ENCODE results near the gene OR8K3. TPM values are rescaled to one million over a fixed set of nuclear protein-coding genes. Genes with fewer than 3 reads are reported as not detected.

OR8K3 gene
- polyA plus RNA-seq, 1 donor (not counting 4 experiments of a cell fraction or from before 2014, with no cell fraction given) = not detected

DNA sequence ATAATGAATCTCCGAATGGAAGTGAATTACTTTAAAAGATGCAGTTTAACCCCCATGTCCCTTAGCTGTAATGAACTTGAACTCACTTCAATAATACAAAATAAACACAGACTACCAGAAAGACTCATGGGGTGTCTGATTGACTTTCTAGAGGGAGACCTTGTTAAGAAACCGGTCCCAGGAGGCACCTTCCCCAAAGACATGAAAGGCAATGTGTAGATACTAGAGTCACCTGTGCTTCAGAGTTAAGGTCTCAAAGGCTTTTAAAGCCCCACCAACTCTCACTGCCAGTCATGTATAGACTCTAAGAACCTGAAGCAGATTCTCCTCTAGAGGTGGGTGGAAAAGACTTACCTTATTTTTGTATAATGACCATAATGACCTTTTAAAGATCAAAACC is 39.0 kb downstream of the OR8K3 start, which contains the start of gene OR8J1:
Gene OR8J1, plus strand, starts transcription at position 301 of the 400 bp plus-strand sequence. CDS start 5,956 bp downstream, outside the sequence.
- H2AFZ ChIP-seq (ENCODE audit: control insufficient read depth, low read length) = no peak within 1 kb of the TSS
- H3K79me2 ChIP-seq (ENCODE audit: control insufficient read depth, insufficient read depth, low read length) = no peaks in the 10 kb centered on the region
- dilution Hi-C loops (cut with MboI; ENCODE audit: extremely low pct_ligation_motif_present, low sequenced_read_pairs) = no loop called here
- H3K27me3 ChIP-seq (ENCODE audit: control insufficient read depth, extremely low read depth, insufficient read depth, low read length) = no peaks in the 10 kb centered on the region
- H3K9me3 ChIP-seq (ENCODE audit: control insufficient read depth, low read depth, low read length) = no peaks in the 10 kb centered on the region
- no peaks in the 10 kb centered on the region for H3K9me1 ChIP-seq (ENCODE audit: control insufficient read depth, extremely low read depth, insufficient read depth, low read length)
- no peaks in the 10 kb centered on the region for H3K4me1 ChIP-seq (ENCODE audit: control insufficient read depth, extremely low read depth, insufficient read depth, low read length)
- no peaks in the 10 kb centered on the region for H3K36me3 ChIP-seq (ENCODE audit: control insufficient read depth in 2 of 2, extremely low read depth in 1 of 2, insufficient read depth in 2 of 2, low read length in 2 of 2)
- FAIRE-seq (no peak), DNase-seq (ENCODE audit: low read depth, low spot score) (no peak)
- no peak for TF ChIP-seq EZH2 (IDR thresholded peaks at IDR 0.05; ENCODE audit: low read length)
- TF ChIP-seq, protein P1, sequence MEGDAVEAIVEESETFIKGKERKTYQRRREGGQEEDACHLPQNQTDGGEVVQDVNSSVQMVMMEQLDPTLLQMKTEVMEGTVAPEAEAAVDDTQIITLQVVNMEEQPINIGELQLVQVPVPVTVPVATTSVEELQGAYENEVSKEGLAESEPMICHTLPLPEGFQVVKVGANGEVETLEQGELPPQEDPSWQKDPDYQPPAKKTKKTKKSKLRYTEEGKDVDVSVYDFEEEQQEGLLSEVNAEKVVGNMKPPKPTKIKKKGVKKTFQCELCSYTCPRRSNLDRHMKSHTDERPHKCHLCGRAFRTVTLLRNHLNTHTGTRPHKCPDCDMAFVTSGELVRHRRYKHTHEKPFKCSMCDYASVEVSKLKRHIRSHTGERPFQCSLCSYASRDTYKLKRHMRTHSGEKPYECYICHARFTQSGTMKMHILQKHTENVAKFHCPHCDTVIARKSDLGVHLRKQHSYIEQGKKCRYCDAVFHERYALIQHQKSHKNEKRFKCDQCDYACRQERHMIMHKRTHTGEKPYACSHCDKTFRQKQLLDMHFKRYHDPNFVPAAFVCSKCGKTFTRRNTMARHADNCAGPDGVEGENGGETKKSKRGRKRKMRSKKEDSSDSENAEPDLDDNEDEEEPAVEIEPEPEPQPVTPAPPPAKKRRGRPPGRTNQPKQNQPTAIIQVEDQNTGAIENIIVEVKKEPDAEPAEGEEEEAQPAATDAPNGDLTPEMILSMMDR (optimal IDR thresholded peaks at IDR 0.05 in 1 of 3, IDR thresholded peaks at IDR 0.05 in 1 of 3, conservative IDR thresholded peaks at IDR 0.05 in 1 of 3; ENCODE audit: extremely low read depth in 1 of 3, insufficient read depth in 2 of 3, low read length in 3 of 3) = no peak
- H3K9ac ChIP-seq (ENCODE audit: control insufficient read depth, extremely low read depth, insufficient read depth, low read length) = no peak within 1 kb of the TSS
- no peak within 1 kb of the TSS for H3K27ac ChIP-seq (ENCODE audit: control insufficient read depth, insufficient read depth, low read length)
- H3K4me3 ChIP-seq (ENCODE audit: control insufficient read depth in 2 of 3, extremely low read depth in 1 of 3, insufficient read depth in 2 of 3, low read depth in 1 of 3, low read length in 3 of 3) = no peak within 1 kb of the TSS
- H4K20me1 ChIP-seq (ENCODE audit: control insufficient read depth, extremely low read depth, insufficient read depth, low read length) = no peaks in the 10 kb centered on the region
- no peak within 1 kb of the TSS for H3K4me2 ChIP-seq (ENCODE audit: control insufficient read depth, extremely low read depth, insufficient read depth, low read depth, low read length)

Other genes starting within 250 kb of the OR8K3 start
- not detected in 3 replicates for gene OR8I2, start 221.8 kb upstream of the OR8K3 start, polyA plus RNA-seq
- not detected in 3 replicates for gene OR8H2, start 211.5 kb upstream of the OR8K3 start, polyA plus RNA-seq
- not detected in 3 replicates for gene OR8H3, start 192.8 kb upstream of the OR8K3 start, polyA plus RNA-seq
- not detected in 3 replicates for gene OR8J3, start 174.9 kb upstream of the OR8K3 start, polyA plus RNA-seq
- not detected in 3 replicates for gene OR8K5, start 154.8 kb upstream of the OR8K3 start, polyA plus RNA-seq
- not detected in 3 replicates for gene OR5J2, start 138.5 kb upstream of the OR8K3 start, polyA plus RNA-seq
- not detected in 3 replicates for gene OR5T2, start 80.9 kb upstream of the OR8K3 start, polyA plus RNA-seq
- not detected in 3 replicates for gene OR5T3, start 62.9 kb upstream of the OR8K3 start, polyA plus RNA-seq
- gene OR5T1, start 41.0 kb upstream of the OR8K3 start, polyA plus RNA-seq = not detected in 3 replicates
- gene OR8H1, start 22.9 kb upstream of the OR8K3 start, polyA plus RNA-seq = not detected in 3 replicates
- not detected in 3 replicates for gene OR8K1, start 30.9 kb downstream of the OR8K3 start, polyA plus RNA-seq
- gene OR8J1, start 39.1 kb downstream of the OR8K3 start, polyA plus RNA-seq = not detected in 3 replicates
- not detected in 3 replicates for gene OR8U1, start 60.5 kb downstream of the OR8K3 start, polyA plus RNA-seq
- not detected in 3 replicates for gene OR5AL1, start 97.6 kb downstream of the OR8K3 start, polyA plus RNA-seq
- not detected in 3 replicates for gene OR5M3, start 158.2 kb downstream of the OR8K3 start, polyA plus RNA-seq
- not detected in 3 replicates for gene OR5M8, start 176.2 kb downstream of the OR8K3 start, polyA plus RNA-seq
- not detected in 3 replicates for gene OR5M11, start 228.1 kb downstream of the OR8K3 start, polyA plus RNA-seq

Measured in keratinocyte (primary cell).